GM12892 (cell line): ENCODE data around the gene MARCHF4.

Experiments
- POLR2A ChIP-seq: IDR thresholded peaks from 2 replicates; pipeline ENCODE4 v1.6.1; 2011; ENCODE audit warnings: low read depth, low read length, control low read depth
- POLR2AphosphoS5 ChIP-seq: IDR thresholded peaks from 2 replicates; pipeline ENCODE4 v1.6.1; 2011; ENCODE audit warnings: low read depth, low read length, control low read depth
- TAF1 ChIP-seq: IDR thresholded peaks from 2 replicates; pipeline ENCODE4 v1.6.1; 2011; ENCODE audit warnings: low read depth, mild to moderate bottlenecking, control low read depth, low read length, borderline replicate concordance

- TF ChIP-seq POLR2AphosphoS5 (no peak), TAF1 (no peak), POLR2A (no peak)
These were observed 22.0 kb downstream of the MARCHF4 start for GRCh38 chr2:216350214-216350791.
